ENCODE measurements around the gene PSMB10.

DNA sequence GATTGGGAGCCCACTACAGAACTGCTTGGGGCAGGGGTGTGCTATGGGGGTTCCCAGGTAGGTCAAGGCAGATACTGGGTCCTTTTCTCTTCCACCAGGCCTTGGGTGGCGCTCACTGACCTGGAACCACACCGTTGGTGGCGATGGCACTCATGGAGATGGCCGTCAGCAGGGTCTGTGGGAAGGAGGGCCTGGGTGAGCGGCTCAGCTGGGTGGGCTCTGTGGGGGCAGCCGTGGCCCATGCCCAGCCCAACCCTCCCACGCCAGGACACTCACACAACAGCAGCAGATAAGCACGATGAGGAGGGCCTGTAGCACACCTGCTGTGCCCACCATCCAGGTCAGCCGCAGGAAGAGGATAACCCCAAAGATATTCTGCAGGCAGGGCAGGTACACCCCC lies 21.0 kb upstream of the PSMB10 start:
- TF ChIP-seq POLR2A (IDR thresholded peaks at IDR 0.05; ENCODE audit: low read depth) (no peak), POLR2AphosphoS5 (IDR thresholded peaks at IDR 0.05) (no peak), EP300 (IDR thresholded peaks at IDR 0.05) (no peak)
- TF ChIP-seq, protein P1, sequence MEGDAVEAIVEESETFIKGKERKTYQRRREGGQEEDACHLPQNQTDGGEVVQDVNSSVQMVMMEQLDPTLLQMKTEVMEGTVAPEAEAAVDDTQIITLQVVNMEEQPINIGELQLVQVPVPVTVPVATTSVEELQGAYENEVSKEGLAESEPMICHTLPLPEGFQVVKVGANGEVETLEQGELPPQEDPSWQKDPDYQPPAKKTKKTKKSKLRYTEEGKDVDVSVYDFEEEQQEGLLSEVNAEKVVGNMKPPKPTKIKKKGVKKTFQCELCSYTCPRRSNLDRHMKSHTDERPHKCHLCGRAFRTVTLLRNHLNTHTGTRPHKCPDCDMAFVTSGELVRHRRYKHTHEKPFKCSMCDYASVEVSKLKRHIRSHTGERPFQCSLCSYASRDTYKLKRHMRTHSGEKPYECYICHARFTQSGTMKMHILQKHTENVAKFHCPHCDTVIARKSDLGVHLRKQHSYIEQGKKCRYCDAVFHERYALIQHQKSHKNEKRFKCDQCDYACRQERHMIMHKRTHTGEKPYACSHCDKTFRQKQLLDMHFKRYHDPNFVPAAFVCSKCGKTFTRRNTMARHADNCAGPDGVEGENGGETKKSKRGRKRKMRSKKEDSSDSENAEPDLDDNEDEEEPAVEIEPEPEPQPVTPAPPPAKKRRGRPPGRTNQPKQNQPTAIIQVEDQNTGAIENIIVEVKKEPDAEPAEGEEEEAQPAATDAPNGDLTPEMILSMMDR (IDR thresholded peaks at IDR 0.05), result no peak
